ENCODE results near the gene MBIP. TPM values are rescaled to one million over a fixed set of nuclear protein-coding genes. Genes with fewer than 3 reads are reported as not detected.

The MBIP gene
- polyA plus RNA-seq, 1 experiment: 36.8 TPM

GRCh38 chr14:36303960-36304359, 16.5 kb downstream of the MBIP start:
- no peaks in the 10 kb centered on the region for H3K27me3 ChIP-seq (ENCODE audit: control insufficient read depth, insufficient read depth, low read length)
- H3K9me3 ChIP-seq (ENCODE audit: control insufficient read depth, insufficient read depth, low read length): no peaks in the 10 kb centered on the region
- ChIA-PET POLR2A (no interaction called here), CTCF (no interaction called here)
- H3K4me3 ChIP-seq (ENCODE audit: low read depth, low read length): no peak overlapping the region
- H3K27ac ChIP-seq (ENCODE audit: low read depth, low read length): no peak overlapping the region
- TF ChIP-seq, protein P1, sequence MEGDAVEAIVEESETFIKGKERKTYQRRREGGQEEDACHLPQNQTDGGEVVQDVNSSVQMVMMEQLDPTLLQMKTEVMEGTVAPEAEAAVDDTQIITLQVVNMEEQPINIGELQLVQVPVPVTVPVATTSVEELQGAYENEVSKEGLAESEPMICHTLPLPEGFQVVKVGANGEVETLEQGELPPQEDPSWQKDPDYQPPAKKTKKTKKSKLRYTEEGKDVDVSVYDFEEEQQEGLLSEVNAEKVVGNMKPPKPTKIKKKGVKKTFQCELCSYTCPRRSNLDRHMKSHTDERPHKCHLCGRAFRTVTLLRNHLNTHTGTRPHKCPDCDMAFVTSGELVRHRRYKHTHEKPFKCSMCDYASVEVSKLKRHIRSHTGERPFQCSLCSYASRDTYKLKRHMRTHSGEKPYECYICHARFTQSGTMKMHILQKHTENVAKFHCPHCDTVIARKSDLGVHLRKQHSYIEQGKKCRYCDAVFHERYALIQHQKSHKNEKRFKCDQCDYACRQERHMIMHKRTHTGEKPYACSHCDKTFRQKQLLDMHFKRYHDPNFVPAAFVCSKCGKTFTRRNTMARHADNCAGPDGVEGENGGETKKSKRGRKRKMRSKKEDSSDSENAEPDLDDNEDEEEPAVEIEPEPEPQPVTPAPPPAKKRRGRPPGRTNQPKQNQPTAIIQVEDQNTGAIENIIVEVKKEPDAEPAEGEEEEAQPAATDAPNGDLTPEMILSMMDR (IDR thresholded peaks at IDR 0.05; ENCODE audit: low read depth, low read length): no peak
- DNase-seq (ENCODE audit: low read depth, low spot score): no peak

- DNase-seq (ENCODE audit: low read depth, low spot score): no peak
- no peak overlapping the region for H3K27ac ChIP-seq (ENCODE audit: low read depth, low read length)
- H3K27me3 ChIP-seq (ENCODE audit: control insufficient read depth, insufficient read depth, low read length): no peaks in the 10 kb centered on the region
- ChIA-PET POLR2A (no interaction called here), CTCF (no interaction called here)
- H3K9me3 ChIP-seq (ENCODE audit: control insufficient read depth, insufficient read depth, low read length): no peaks in the 10 kb centered on the region
- no peak overlapping the region for H3K4me3 ChIP-seq (ENCODE audit: low read depth, low read length)
- TF ChIP-seq, protein P1 (IDR thresholded peaks at IDR 0.05; ENCODE audit: low read depth, low read length): no peak
These were observed 17.6 kb downstream of the MBIP start for GRCh38 chr14:36302823-36303222.

- no peaks in the 10 kb centered on the region for H3K9me3 ChIP-seq (ENCODE audit: control insufficient read depth, insufficient read depth, low read length)
- no peak overlapping the region for H3K27ac ChIP-seq (ENCODE audit: low read depth, low read length)
- TF ChIP-seq, protein P1 (IDR thresholded peaks at IDR 0.05; ENCODE audit: low read depth, low read length): no peak
- no peaks in the 10 kb centered on the region for H3K27me3 ChIP-seq (ENCODE audit: control insufficient read depth, insufficient read depth, low read length)
- H3K4me3 ChIP-seq (ENCODE audit: low read depth, low read length): no peak overlapping the region
- ChIA-PET POLR2A (no interaction called here), CTCF (interaction anchor here (1.4 kb wide), 1 partner anchor 12 kb away, joined by 4 read pairs; no protein-coding TSS in a partner anchor)
- no peak for DNase-seq (ENCODE audit: low read depth, low spot score)
These were observed 19.3 kb downstream of the MBIP start for GRCh38 chr14:36301159-36301558.

- ChIA-PET POLR2A (no interaction called here), CTCF (interaction anchor here (0.6 to 1.6 kb wide), 2 partner anchors 204 to 229 kb away, joined by 3 to 4 read pairs; no protein-coding TSS in a partner anchor)
- no peak overlapping the region for H3K4me3 ChIP-seq (ENCODE audit: low read depth, low read length)
- H3K9me3 ChIP-seq (ENCODE audit: control insufficient read depth, insufficient read depth, low read length): no peaks in the 10 kb centered on the region
- no peaks in the 10 kb centered on the region for H3K27me3 ChIP-seq (ENCODE audit: control insufficient read depth, insufficient read depth, low read length)
- TF ChIP-seq, protein P1 (IDR thresholded peaks at IDR 0.05; ENCODE audit: low read depth, low read length): no peak
- no peak for DNase-seq (ENCODE audit: low read depth, low spot score)
- H3K27ac ChIP-seq (ENCODE audit: low read depth, low read length): no peak overlapping the region
These were observed 20.1 kb downstream of the MBIP start for GRCh38 chr14:36300337-36300736.

DNA sequence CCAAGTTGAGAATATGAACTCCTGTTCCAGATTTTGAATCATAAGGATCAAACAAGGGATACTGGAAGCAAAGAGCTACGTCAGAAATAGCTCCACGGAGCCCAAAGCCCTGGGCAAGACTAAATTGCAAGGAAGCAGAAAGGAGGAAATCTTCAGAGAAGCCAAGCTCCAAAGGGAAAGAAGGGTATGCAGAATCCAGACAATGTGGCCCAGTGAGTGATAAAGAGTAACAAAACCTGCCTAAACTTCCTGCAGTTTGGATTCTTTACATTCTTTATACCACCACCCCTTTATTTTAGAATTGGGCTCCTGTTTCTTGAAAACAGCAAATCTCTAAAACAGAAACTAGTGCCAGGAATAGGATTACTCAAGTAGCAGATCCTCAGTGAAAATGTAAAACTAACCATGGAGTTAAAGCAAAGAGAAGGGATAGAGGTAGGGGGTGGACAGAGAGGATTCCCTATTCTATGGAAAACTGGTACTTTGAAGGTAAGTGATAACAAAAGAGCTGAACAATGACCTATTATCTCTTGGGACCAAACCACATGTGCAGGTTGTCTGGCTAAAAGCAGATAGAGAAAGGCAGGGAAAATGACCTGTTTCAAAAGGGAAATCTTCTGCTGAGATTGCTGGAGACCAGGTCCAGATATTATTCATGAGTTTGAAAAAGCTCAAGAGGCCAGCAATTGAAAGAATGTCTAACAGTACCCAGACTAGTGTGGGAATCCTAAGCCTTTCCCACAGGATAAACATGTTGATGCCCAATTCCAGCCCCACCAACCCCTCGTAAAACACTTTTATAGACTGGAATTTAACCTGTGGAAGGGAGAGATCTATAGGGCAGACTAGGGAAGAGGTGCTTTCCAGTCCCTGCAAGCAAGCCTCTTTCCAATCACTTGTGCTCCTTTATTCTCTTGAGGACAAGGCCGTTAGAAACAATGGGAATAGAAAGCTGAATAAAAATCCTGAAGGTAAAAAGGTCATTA, 24.5 kb downstream of the MBIP start:
- CTCF ChIA-PET: no interaction called here
- DNase-seq (ENCODE audit: low read depth, low spot score): no peak

More for the DNA sequence above, 24.5 kb downstream of the MBIP start:
- Histone ChIP-seq H3K27me3 (ENCODE audit: control insufficient read depth, insufficient read depth, low read length) (no peaks in the 10 kb centered on the region), H3K4me3 (ENCODE audit: low read depth, low read length) (no peak overlapping the region), H3K27ac (ENCODE audit: low read depth, low read length) (no peak overlapping the region), H3K9me3 (ENCODE audit: control insufficient read depth, insufficient read depth, low read length) (no peaks in the 10 kb centered on the region)
- TF ChIP-seq, protein P1 (IDR thresholded peaks at IDR 0.05; ENCODE audit: low read depth, low read length): no peak
- POLR2A ChIA-PET: no interaction called here

Data from AG04450 (cell line).